ENCODE results near the gene G3BP2. TPM values are rescaled to one million over a fixed set of nuclear protein-coding genes. Genes with fewer than 3 reads are reported as not detected.

G3BP2 gene
- total RNA-seq, 4 donors from 2014 or later, result 54.5 to 121 (median 89.8) TPM

GRCh38 chr4:75702919-75703411 is 29.8 kb upstream of the G3BP2 start:
- H3K27me3 ChIP-seq, result no peaks in the 10 kb centered on the region
- DNase-seq, result no peak

GRCh38 chr4:75699299-75699698 is 26.1 kb upstream of the G3BP2 start:
- H3K4me3 ChIP-seq, result no peak overlapping the region
- H3K27ac ChIP-seq, result peak overlapping the region; percentile 38 to 71 (median 60)
- DNase-seq, result no peak
- peaks cover 0 to 24% (median 2%) of the 10 kb centered on the region in 4 donors for H3K4me1 ChIP-seq
- H3K9me3 ChIP-seq, result no peaks in the 10 kb centered on the region
- H3K36me3 ChIP-seq, result no peaks in the 10 kb centered on the region
- TF ChIP-seq CTCF (IDR thresholded peaks at IDR 0.05) (no peak), POLR2A (IDR thresholded peaks at IDR 0.05) (no peak)
- no peaks in the 10 kb centered on the region for H3K27me3 ChIP-seq

More at GRCh38 chr4:75702919-75703411, 29.8 kb upstream of the G3BP2 start:
- H3K27ac ChIP-seq, result peak overlapping the region in 1 of 4 donors; percentile 37
- H3K4me3 ChIP-seq, result no peak overlapping the region
- H3K4me1 ChIP-seq, result peaks cover 0 to 12% (median 2%) of the 10 kb centered on the region in 4 donors
- H3K36me3 ChIP-seq, result no peaks in the 10 kb centered on the region
- H3K9me3 ChIP-seq, result no peaks in the 10 kb centered on the region
- TF ChIP-seq CTCF (IDR thresholded peaks at IDR 0.05), result no peak
- no peak for TF ChIP-seq POLR2A (IDR thresholded peaks at IDR 0.05)

- no peak for DNase-seq
- Histone ChIP-seq H3K4me3 (no peak overlapping the region), H3K27ac (peak overlapping the region; percentile 38 to 71 (median 60)), H3K27me3 (no peaks in the 10 kb centered on the region), H3K4me1 (peaks cover 0 to 24% (median 2%) of the 10 kb centered on the region in 4 donors), H3K36me3 (no peaks in the 10 kb centered on the region), H3K9me3 (no peaks in the 10 kb centered on the region)
- TF ChIP-seq POLR2A (IDR thresholded peaks at IDR 0.05), result no peak
- no peak for TF ChIP-seq CTCF (IDR thresholded peaks at IDR 0.05)
Measured at GRCh38 chr4:75698963-75699228, 25.7 kb upstream of the G3BP2 start.

GRCh38 chr4:75698162-75698962 is 25.2 kb upstream of the G3BP2 start:
- no peaks in the 10 kb centered on the region for H3K36me3 ChIP-seq
- H3K9me3 ChIP-seq, result no peaks in the 10 kb centered on the region
- DNase-seq, result peak in 2 of 3 donors; percentile 44 to 57
- peaks cover 0 to 21% (median 2%) of the 10 kb centered on the region in 4 donors for H3K4me1 ChIP-seq
- H3K27me3 ChIP-seq, result no peaks in the 10 kb centered on the region
- peak overlapping the region; percentile 38 to 71 (median 60) for H3K27ac ChIP-seq
- TF ChIP-seq POLR2A (IDR thresholded peaks at IDR 0.05) (no peak), CTCF (IDR thresholded peaks at IDR 0.05) (no peak)
- no peak overlapping the region for H3K4me3 ChIP-seq

GRCh38 chr4:75696581-75696980 is 23.4 kb upstream of the G3BP2 start:
- DNase-seq, result no peak
- H3K4me1 ChIP-seq, result peaks cover 0 to 13% (median 2%) of the 10 kb centered on the region in 4 donors
- peak overlapping the region in 2 of 4 donors; percentile 13 to 25 for H3K27ac ChIP-seq
- no peaks in the 10 kb centered on the region for H3K9me3 ChIP-seq
- H3K36me3 ChIP-seq, result no peaks in the 10 kb centered on the region
- no peak overlapping the region for H3K4me3 ChIP-seq
- no peaks in the 10 kb centered on the region for H3K27me3 ChIP-seq
- no peak for TF ChIP-seq POLR2A (IDR thresholded peaks at IDR 0.05)
- no peak for TF ChIP-seq CTCF (IDR thresholded peaks at IDR 0.05)
